ENCODE measurements around the gene MBTD1.

DNA sequence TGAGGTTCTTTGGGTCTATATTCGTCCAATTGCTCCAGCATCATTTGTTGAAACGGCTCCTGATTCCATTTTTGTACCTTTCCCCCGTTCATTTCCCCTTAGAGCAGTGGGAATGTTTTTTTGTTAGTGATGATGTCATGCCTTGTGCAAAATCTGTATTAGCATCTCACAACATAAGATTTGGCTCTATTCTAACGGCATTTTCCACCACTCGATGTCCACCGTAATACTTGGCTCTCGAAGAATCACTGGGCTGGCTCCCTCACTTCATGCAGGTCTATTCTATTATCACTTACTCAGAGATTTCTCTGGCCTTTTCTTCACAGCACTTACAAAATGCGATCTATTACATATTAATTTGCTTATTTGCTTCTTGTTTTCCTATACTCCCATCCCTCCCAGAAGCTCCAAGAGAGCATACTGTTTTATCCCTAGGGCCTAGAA is 107.1 kb downstream of the MBTD1 start:
- TF ChIP-seq, protein P1, sequence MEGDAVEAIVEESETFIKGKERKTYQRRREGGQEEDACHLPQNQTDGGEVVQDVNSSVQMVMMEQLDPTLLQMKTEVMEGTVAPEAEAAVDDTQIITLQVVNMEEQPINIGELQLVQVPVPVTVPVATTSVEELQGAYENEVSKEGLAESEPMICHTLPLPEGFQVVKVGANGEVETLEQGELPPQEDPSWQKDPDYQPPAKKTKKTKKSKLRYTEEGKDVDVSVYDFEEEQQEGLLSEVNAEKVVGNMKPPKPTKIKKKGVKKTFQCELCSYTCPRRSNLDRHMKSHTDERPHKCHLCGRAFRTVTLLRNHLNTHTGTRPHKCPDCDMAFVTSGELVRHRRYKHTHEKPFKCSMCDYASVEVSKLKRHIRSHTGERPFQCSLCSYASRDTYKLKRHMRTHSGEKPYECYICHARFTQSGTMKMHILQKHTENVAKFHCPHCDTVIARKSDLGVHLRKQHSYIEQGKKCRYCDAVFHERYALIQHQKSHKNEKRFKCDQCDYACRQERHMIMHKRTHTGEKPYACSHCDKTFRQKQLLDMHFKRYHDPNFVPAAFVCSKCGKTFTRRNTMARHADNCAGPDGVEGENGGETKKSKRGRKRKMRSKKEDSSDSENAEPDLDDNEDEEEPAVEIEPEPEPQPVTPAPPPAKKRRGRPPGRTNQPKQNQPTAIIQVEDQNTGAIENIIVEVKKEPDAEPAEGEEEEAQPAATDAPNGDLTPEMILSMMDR (IDR thresholded peaks at IDR 0.05), result no peak
- TF ChIP-seq POLR2A (IDR thresholded peaks at IDR 0.05; ENCODE audit: low read length) (no peak), RCOR1 (IDR thresholded peaks at IDR 0.05; ENCODE audit: low read depth, low read length) (no peak), CEBPB (IDR thresholded peaks at IDR 0.05) (no peak), HOXB5 (CRISPR knock-in tag; IDR thresholded peaks at IDR 0.05) (no peak; the same call in 1 of the 2 replicates), MAFK (IDR thresholded peaks at IDR 0.05; ENCODE audit: partially characterized antibody) (no peak), JUN (IDR thresholded peaks at IDR 0.05) (no peak), FOXS1 (CRISPR knock-in tag; IDR thresholded peaks at IDR 0.05) (no peak), RNF2 (IDR thresholded peaks at IDR 0.05; ENCODE audit: borderline replicate concordance, low read depth) (no peak)
- TF ChIP-seq, protein P2, sequence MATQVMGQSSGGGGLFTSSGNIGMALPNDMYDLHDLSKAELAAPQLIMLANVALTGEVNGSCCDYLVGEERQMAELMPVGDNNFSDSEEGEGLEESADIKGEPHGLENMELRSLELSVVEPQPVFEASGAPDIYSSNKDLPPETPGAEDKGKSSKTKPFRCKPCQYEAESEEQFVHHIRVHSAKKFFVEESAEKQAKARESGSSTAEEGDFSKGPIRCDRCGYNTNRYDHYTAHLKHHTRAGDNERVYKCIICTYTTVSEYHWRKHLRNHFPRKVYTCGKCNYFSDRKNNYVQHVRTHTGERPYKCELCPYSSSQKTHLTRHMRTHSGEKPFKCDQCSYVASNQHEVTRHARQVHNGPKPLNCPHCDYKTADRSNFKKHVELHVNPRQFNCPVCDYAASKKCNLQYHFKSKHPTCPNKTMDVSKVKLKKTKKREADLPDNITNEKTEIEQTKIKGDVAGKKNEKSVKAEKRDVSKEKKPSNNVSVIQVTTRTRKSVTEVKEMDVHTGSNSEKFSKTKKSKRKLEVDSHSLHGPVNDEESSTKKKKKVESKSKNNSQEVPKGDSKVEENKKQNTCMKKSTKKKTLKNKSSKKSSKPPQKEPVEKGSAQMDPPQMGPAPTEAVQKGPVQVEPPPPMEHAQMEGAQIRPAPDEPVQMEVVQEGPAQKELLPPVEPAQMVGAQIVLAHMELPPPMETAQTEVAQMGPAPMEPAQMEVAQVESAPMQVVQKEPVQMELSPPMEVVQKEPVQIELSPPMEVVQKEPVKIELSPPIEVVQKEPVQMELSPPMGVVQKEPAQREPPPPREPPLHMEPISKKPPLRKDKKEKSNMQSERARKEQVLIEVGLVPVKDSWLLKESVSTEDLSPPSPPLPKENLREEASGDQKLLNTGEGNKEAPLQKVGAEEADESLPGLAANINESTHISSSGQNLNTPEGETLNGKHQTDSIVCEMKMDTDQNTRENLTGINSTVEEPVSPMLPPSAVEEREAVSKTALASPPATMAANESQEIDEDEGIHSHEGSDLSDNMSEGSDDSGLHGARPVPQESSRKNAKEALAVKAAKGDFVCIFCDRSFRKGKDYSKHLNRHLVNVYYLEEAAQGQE (IDR thresholded peaks at IDR 0.05), result no peak
- TF ChIP-seq, protein P3, sequence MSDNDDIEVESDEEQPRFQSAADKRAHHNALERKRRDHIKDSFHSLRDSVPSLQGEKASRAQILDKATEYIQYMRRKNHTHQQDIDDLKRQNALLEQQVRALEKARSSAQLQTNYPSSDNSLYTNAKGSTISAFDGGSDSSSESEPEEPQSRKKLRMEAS (IDR thresholded peaks at IDR 0.05), result no peak
